ENCODE data around the gene RHEB.
A peak's percentile ranks its signal among the peaks of the same experiment; 100 is the strongest.

The RHEB gene

GRCh38 chr7:151442776-151443496, 76.8 kb downstream of the RHEB start:
- TF ChIP-seq CTCF (IDR thresholded peaks at IDR 0.05; ENCODE audit: low read depth, low read length, missing control alignments) = no peak
- no peak for DNase-seq (ENCODE audit: extremely low read depth, low read depth)
- no peak overlapping the region for H3K4me3 ChIP-seq (replicated peaks; ENCODE audit: low read depth, low read length)

- no peak for TF ChIP-seq CTCF (IDR thresholded peaks at IDR 0.05; ENCODE audit: low read depth, low read length, missing control alignments)
- no peak for DNase-seq (ENCODE audit: extremely low read depth, low read depth)
- no peak overlapping the region for H3K4me3 ChIP-seq (replicated peaks; ENCODE audit: low read depth, low read length)
Observed at GRCh38 chr7:151440799-151441445, 78.8 kb downstream of the RHEB start.

GRCh38 chr7:151439855-151440798, 79.6 kb downstream of the RHEB start, which contains the start of gene CRYGN:
TSS of gene CRYGN (minus strand) at chr7:151440141. CDS start at chr7:151439917, 224 bp downstream.
- no peak for TF ChIP-seq CTCF (IDR thresholded peaks at IDR 0.05; ENCODE audit: low read depth, low read length, missing control alignments)
- DNase-seq (ENCODE audit: extremely low read depth, low read depth) = no peak
- 0 out of 2 replicates have a peak within 1 kb of the TSS, but pooled peaks have one; percentile 7 for H3K4me3 ChIP-seq (replicated peaks; ENCODE audit: low read depth, low read length)

- no peak for DNase-seq (ENCODE audit: extremely low read depth, low read depth)
- no peak overlapping the region for H3K4me3 ChIP-seq (replicated peaks; ENCODE audit: low read depth, low read length)
Observed at GRCh38 chr7:151438864-151439601, 80.7 kb downstream of the RHEB start.

GRCh38 chr7:151437866-151438516, 81.7 kb downstream of the RHEB start:
- no peak overlapping the region for H3K4me3 ChIP-seq (replicated peaks; ENCODE audit: low read depth, low read length)
- DNase-seq (ENCODE audit: extremely low read depth, low read depth) = no peak
- no peak for TF ChIP-seq CTCF (IDR thresholded peaks at IDR 0.05; ENCODE audit: low read depth, low read length, missing control alignments)

More at GRCh38 chr7:151438864-151439601, 80.7 kb downstream of the RHEB start:
- no peak for TF ChIP-seq CTCF (IDR thresholded peaks at IDR 0.05; ENCODE audit: low read depth, low read length, missing control alignments)
